IMR-90 (cell line): ENCODE results near the gene CNST. TPM values are rescaled to one million over a fixed set of nuclear protein-coding genes. Genes with fewer than 3 reads are reported as not detected.

Experiments used
- ATAC-seq: fragments of 200-7000 bp; cut with Tn5 transposase; 2 replicates; pipeline ENCODE4 v1.9.1; 2020; ENCODE audit warnings: low read depth, mild to moderate bottlenecking, moderate library complexity
- BruUV-seq: library from RNA; stranded (reverse); fragments of 400-500 nt; replicated peaks from 2 replicates; lab custom pipeline; 2021; lab: Mats Ljungman, UMichigan
- CTCF ChIA-PET: fragments of 300-600 bp; formaldehyde crosslinking; extraction: SDS; loops from one replicate; lab custom pipeline; 2021; ENCODE audit warnings: antibody characterized with exemption; lab: Yijun Ruan, JAX
- POLR2A ChIA-PET: fragments of 300-600 bp; sonication (Branson Sonifier 250); formaldehyde crosslinking; loops from one replicate; lab custom pipeline; 2022; ENCODE audit warnings: antibody characterized with exemption; ENCODE audit not compliant: unreplicated experiment; lab: Charles Lee
- DNase-seq: peaks from one replicate; pipeline ENCODE4 v3.0.0; 2013
- H2AFZ ChIP-seq: replicated peaks from 2 replicates; pipeline ENCODE3; 2013; ENCODE audit warnings: low read length, mild to moderate bottlenecking; ENCODE audit not compliant: poor library complexity
- H2AK5ac ChIP-seq: 2 replicates; pipeline ENCODE4 v1.6.1; 2013; ENCODE audit warnings: low read depth, low read length, inconsistent platforms
- H2AK9ac ChIP-seq: replicated peaks from 2 replicates; pipeline ENCODE3; 2013; ENCODE audit warnings: mild to moderate bottlenecking, low read depth, low read length, moderate library complexity; ENCODE audit not compliant: poor library complexity
- H2BK120ac ChIP-seq: 2 replicates; pipeline ENCODE4 v1.6.1; 2013; ENCODE audit warnings: low read depth, low read length, inconsistent platforms
- H2BK15ac ChIP-seq: 3 replicates; pipeline ENCODE4 v1.6.1; 2013; ENCODE audit warnings: low read depth, low read length, inconsistent platforms
- H2BK20ac ChIP-seq: 2 replicates; pipeline ENCODE4 v1.6.1; 2013; ENCODE audit warnings: low read depth, mild to moderate bottlenecking, inconsistent platforms, low read length, moderate library complexity
- H2BK5ac ChIP-seq: 2 replicates; pipeline ENCODE4 v1.6.1; 2013; ENCODE audit warnings: mild to moderate bottlenecking, low read depth, low read length, inconsistent platforms; ENCODE audit not compliant: poor library complexity, severe bottlenecking
- H3K14ac ChIP-seq: replicated peaks from 2 replicates; pipeline ENCODE4 v1.6.1; 2013; ENCODE audit warnings: low read depth, low read length, inconsistent platforms
- H3K18ac ChIP-seq: 2 replicates; pipeline ENCODE4 v1.6.1; 2013; ENCODE audit warnings: low read depth, low read length, control low read depth
- H3K23ac ChIP-seq: 2 replicates; pipeline ENCODE4 v1.6.1; 2013; ENCODE audit warnings: low read depth, low read length, inconsistent platforms
- H3K27ac ChIP-seq: 2 replicates; pipeline ENCODE4 v1.5.1; 2013; ENCODE audit warnings: mild to moderate bottlenecking, control low read depth, low read length; ENCODE audit not compliant: insufficient read depth
- H3K27me3 ChIP-seq: 2 replicates; pipeline ENCODE4 v1.6.1; 2013; ENCODE audit warnings: low read length; ENCODE audit not compliant: control insufficient read depth, insufficient read depth
- H3K36me3 ChIP-seq: 2 replicates; pipeline ENCODE4 v1.6.1; 2013; ENCODE audit warnings: low read length, mixed read lengths; ENCODE audit not compliant: control insufficient read depth, insufficient read depth
- H3K4ac ChIP-seq: 2 replicates; pipeline ENCODE4 v1.6.1; 2013; ENCODE audit warnings: low read depth, low read length, inconsistent platforms
- H3K4me1 ChIP-seq: 2 replicates; pipeline ENCODE4 v1.6.1; 2013; ENCODE audit warnings: low read length, mixed read lengths; ENCODE audit not compliant: control insufficient read depth, insufficient read depth
- H3K4me2 ChIP-seq: 2 replicates; pipeline ENCODE4 v1.6.1; 2013; ENCODE audit warnings: low read depth, mild to moderate bottlenecking, control low read depth, low read length, moderate library complexity
- H3K4me3 ChIP-seq: 2 replicates; pipeline ENCODE4 v1.5.1; 2013; ENCODE audit warnings: low read depth, mild to moderate bottlenecking, control low read depth, low read length, moderate library complexity; ENCODE audit not compliant: insufficient read depth
- H3K56ac ChIP-seq: 2 replicates; pipeline ENCODE4 v1.6.1; 2013; ENCODE audit warnings: low read length, inconsistent platforms; ENCODE audit not compliant: insufficient read depth; ENCODE audit errors: extremely low read depth
- H3K79me1 ChIP-seq, 2 experiments: 2 replicates each; pipeline ENCODE4 v1.6.1; 2013; ENCODE audit warnings: low read length in 2 of 2, inconsistent platforms in 1 of 2, low read depth in 1 of 2
- H3K9ac ChIP-seq: 2 replicates; pipeline ENCODE4 v1.6.1; 2013; ENCODE audit warnings: low read depth, low read length, control low read depth
- H3K9me1 ChIP-seq: 2 replicates; pipeline ENCODE4 v1.6.1; 2013; ENCODE audit warnings: low read length, inconsistent platforms; ENCODE audit not compliant: insufficient read depth
- H3K9me3 ChIP-seq: 2 replicates; pipeline ENCODE4 v1.6.1; 2013; ENCODE audit warnings: low read length; ENCODE audit not compliant: control insufficient read depth, insufficient read depth
- H4K20me1 ChIP-seq: 2 replicates; pipeline ENCODE4 v1.6.1; 2013; ENCODE audit warnings: low read length, inconsistent platforms; ENCODE audit not compliant: insufficient read depth
- H4K5ac ChIP-seq: 2 replicates; pipeline ENCODE4 v1.6.1; 2013; ENCODE audit warnings: mild to moderate bottlenecking, low read depth, low read length, control low read depth
- H4K8ac ChIP-seq, 2 experiments: 2 replicates each; pipeline ENCODE4 v1.6.1; 2013; ENCODE audit warnings: low read depth in 2 of 2, low read length in 2 of 2, control low read depth in 1 of 2, inconsistent platforms in 1 of 2
- H4K91ac ChIP-seq: 2 replicates; pipeline ENCODE4 v1.6.1; 2013; ENCODE audit warnings: low read depth, low read length, inconsistent platforms; ENCODE audit not compliant: insufficient read depth
- BHLHE40 ChIP-seq: fragments of 150-350 bp; IDR thresholded peaks from 2 replicates; pipeline ENCODE4 v1.6.1; 2016; ENCODE audit warnings: mild to moderate bottlenecking, low read depth, low read length
- CEBPB ChIP-seq: IDR thresholded peaks from 2 replicates; pipeline ENCODE4 v1.6.1; 2012; ENCODE audit warnings: low read depth, low read length, improper control_type of control experiment
- CHD1 ChIP-seq: IDR thresholded peaks from 2 replicates; pipeline ENCODE4 v1.6.1; 2012; ENCODE audit warnings: low read depth, low read length, improper control_type of control experiment
- FOS ChIP-seq: fragments of 150-350 bp; IDR thresholded peaks from 2 replicates; pipeline ENCODE4 v1.6.1; 2016; ENCODE audit warnings: low read depth, low read length
- MAZ ChIP-seq: IDR thresholded peaks from 2 replicates; pipeline ENCODE4 v1.6.1; 2012; ENCODE audit warnings: low read depth, mild to moderate bottlenecking, low read length, improper control_type of control experiment, moderate library complexity, borderline replicate concordance
- MXI1 ChIP-seq: IDR thresholded peaks from 2 replicates; pipeline ENCODE4 v1.6.1; 2012; ENCODE audit warnings: low read depth, mild to moderate bottlenecking, low read length, moderate library complexity, borderline replicate concordance
- POLR2A ChIP-seq: IDR thresholded peaks from 2 replicates; pipeline ENCODE4 v1.6.1; 2012; ENCODE audit warnings: mild to moderate bottlenecking, low read depth, low read length
- RAD21 ChIP-seq: IDR thresholded peaks from 2 replicates; pipeline ENCODE4 v1.6.1; 2012; ENCODE audit warnings: low read length, improper control_type of control experiment
- RCOR1 ChIP-seq: IDR thresholded peaks from 2 replicates; pipeline ENCODE4 v1.6.1; 2012; ENCODE audit warnings: mild to moderate bottlenecking, low read length, improper control_type of control experiment; ENCODE audit not compliant: insufficient replicate concordance
- SMC3 ChIP-seq: fragments of 150-350 bp; IDR thresholded peaks from 2 replicates; pipeline ENCODE4 v1.6.1; 2016; ENCODE audit warnings: low read depth, mild to moderate bottlenecking, antibody characterized with exemption, low read length, moderate library complexity
- WGBS, 2 experiments: methylation state at CpG; one replicate each; pipeline versions ENCODE4 v1.1.5 to v1.1.7; 2013; ENCODE audit warnings: missing lambda C conversion rate in 2 of 2; ENCODE audit not compliant: insufficient read length in 1 of 2; ENCODE audit errors: extremely low coverage in 2 of 2; 5-methylcytosine and 5-hydroxymethylcytosine counted together
- dilution Hi-C: fragments of 300-500 bp; cut with HindIII; formaldehyde crosslinking; loops from one replicate; pipeline ENCODE4 v1.14.3; 2018; ENCODE audit warnings: low sequenced_read_pairs; ENCODE audit not compliant: unreplicated experiment
- in situ Hi-C: fragments of 300-500 bp; cut with MboI; formaldehyde crosslinking; loops from 3 replicates; pipeline ENCODE4 v1.14.3; 2019; ENCODE audit warnings: low sequenced_read_pairs, inconsistent platforms, mixed read lengths
- intact Hi-C: fragments of 100-400 bp; cut with micrococcal nuclease; formaldehyde crosslinking; loops from 2 replicates; pipeline ENCODE4 v1.10.0; 2022
- polyA plus RNA-seq, 3 experiments: library from polyadenylated mRNA; depleted of rRNA; stranded (reverse); fragments of >200 nt; gene quantifications; 2 replicates each; pipeline ENCODE4 v1.2.3, GENCODE V29; 2012; ENCODE audit warnings: low replicate concordance in 1 of 3
- total RNA-seq: library from RNA; depleted of rRNA; stranded (reverse); fragments of >200 nt; gene quantifications from 2 replicates; pipeline ENCODE4 v1.2.3, GENCODE V29; 2012
- TF ChIP-seq, protein P1 (sequence below): conservative IDR thresholded peaks from 2 replicates; pipeline ENCODE4 v1.5.1; 2012; ENCODE audit warnings: mild to moderate bottlenecking, low read depth, low read length, improper control_type of control experiment

The CNST gene
- total and polyA plus RNA-seq, 2 of the 4 experiments (the other 2 are of a cell fraction) = 15.4 to 25.5 TPM

DNA sequence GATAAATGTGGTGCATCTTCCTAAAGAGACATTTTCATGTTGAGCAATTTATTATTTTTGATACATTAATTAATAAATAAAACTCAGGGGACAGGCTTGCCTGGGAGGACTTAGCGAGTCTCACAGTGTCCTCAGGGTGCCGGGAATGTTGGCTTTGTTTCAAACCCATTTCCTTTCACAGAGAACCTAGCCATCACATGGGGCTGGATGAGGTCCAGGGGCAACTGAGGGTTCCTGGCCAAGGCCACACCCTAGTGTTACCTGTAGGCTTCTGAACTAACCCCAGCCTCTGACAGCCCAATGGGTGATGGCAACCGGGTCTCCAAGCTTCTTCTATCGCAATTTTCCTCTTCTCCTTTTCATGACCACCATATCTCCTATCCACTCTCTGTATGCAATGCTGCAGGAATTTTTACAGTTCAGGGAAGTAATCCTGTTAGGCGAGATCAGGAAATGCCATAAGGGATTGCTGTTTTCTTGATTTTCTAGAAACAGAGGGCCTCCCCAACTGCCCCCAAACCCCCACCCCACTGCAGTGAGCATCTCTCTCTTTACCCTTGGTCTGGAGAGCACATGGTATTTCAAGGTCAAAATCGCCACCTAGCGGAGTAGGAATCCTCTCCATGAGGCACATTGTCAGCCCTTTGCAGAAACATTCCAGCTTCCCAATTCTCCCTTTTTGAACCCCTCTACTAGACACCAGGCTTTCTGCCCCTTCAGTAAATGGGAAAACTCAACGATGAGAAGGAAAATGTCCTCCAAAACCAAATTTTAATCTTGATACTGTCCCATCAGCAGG, 37.1 kb upstream of the CNST start:
- intact Hi-C loops = no loop called here
- Histone ChIP-seq H3K27me3 (peaks cover 14% of the 10 kb centered on the region), H2BK20ac (no peak overlapping the region), H3K9ac (no peak overlapping the region), H3K36me3 (no peaks in the 10 kb centered on the region), H3K79me1 (no peaks in the 10 kb centered on the region), H2AFZ (no peak overlapping the region), H3K4me2 (no peak overlapping the region), H2BK5ac (no peak overlapping the region), H3K56ac (no peak overlapping the region), H3K27ac (no peak overlapping the region), H3K9me3 (peaks cover 13% of the 10 kb centered on the region), H4K8ac (no peak overlapping the region), H2BK120ac (no peak overlapping the region), H3K23ac (no peak overlapping the region), H4K91ac (no peak overlapping the region), H3K18ac (no peak overlapping the region), H3K14ac (no peak overlapping the region), H2AK5ac (no peak overlapping the region), H2BK15ac (no peak overlapping the region), H3K4me1 (no peaks in the 10 kb centered on the region), H3K9me1 (no peaks in the 10 kb centered on the region), H2AK9ac (no peak overlapping the region), H3K4me3 (no peak overlapping the region), H3K4ac (no peak overlapping the region), H4K20me1 (no peaks in the 10 kb centered on the region), H4K5ac (no peak overlapping the region)
- POLR2A ChIA-PET = no interaction called here
- WGBS, 2 experiments = 82% methylated on average over 2 of the region's 8 CpGs; no CpG with 5 or more reads in 1 of the 2 experiments
- dilution Hi-C loops = no loop called here
- no TSS peak for BruUV-seq
- CTCF ChIA-PET = no interaction called here
- DNase-seq = no peak
- TF ChIP-seq MAZ = no peak
- no peak for TF ChIP-seq POLR2A
- TF ChIP-seq BHLHE40 = no peak
- TF ChIP-seq, protein P1, sequence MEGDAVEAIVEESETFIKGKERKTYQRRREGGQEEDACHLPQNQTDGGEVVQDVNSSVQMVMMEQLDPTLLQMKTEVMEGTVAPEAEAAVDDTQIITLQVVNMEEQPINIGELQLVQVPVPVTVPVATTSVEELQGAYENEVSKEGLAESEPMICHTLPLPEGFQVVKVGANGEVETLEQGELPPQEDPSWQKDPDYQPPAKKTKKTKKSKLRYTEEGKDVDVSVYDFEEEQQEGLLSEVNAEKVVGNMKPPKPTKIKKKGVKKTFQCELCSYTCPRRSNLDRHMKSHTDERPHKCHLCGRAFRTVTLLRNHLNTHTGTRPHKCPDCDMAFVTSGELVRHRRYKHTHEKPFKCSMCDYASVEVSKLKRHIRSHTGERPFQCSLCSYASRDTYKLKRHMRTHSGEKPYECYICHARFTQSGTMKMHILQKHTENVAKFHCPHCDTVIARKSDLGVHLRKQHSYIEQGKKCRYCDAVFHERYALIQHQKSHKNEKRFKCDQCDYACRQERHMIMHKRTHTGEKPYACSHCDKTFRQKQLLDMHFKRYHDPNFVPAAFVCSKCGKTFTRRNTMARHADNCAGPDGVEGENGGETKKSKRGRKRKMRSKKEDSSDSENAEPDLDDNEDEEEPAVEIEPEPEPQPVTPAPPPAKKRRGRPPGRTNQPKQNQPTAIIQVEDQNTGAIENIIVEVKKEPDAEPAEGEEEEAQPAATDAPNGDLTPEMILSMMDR = no peak
- TF ChIP-seq CEBPB = no peak
- TF ChIP-seq SMC3 = no peak
- no peak for TF ChIP-seq FOS
- no peak for TF ChIP-seq RCOR1
- TF ChIP-seq CHD1 = no peak
- TF ChIP-seq MXI1 = no peak
- no peak for TF ChIP-seq RAD21
- in situ Hi-C loops = no loop called here
- no peak for ATAC-seq
